ENCODE measurements around the gene BPIFB1. TPM values are rescaled to one million over a fixed set of nuclear protein-coding genes. Genes with fewer than 3 reads are reported as not detected.

The BPIFB1 gene
- total and polyA plus RNA-seq, 2 experiments from 2014 or later = not detected

DNA sequence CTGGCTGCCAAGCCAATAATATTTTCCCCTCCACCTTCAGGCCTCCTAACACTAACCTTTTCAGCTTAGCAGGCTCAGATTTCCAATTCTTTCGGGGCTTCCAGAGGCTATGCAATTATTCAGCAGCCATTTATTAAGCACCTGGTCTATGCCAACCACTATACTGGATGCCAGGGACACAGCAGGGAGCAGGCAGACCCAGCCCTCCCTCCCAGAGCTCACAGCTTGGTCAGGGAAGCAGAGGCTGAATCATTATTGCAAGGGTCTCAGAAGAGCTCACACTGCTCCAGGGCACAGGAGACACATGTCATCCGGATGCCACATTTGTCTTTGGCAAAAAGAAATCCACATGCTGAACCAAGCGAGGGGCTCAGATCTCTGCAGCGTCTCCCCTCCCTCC, 1.3 kb downstream of the BPIFB1 start:
- H4K20me1 ChIP-seq (ENCODE audit: insufficient read depth) = no peaks in the 10 kb centered on the region
- H2AFZ ChIP-seq = no peak overlapping the region
- DNase-seq = no peak
- H3K27me3 ChIP-seq (replicated peaks; ENCODE audit: insufficient read depth) = peaks cover 44% of the 10 kb centered on the region
- no peak overlapping the region for H3K4me3 ChIP-seq
- H3K9ac ChIP-seq = no peak overlapping the region
- no peaks in the 10 kb centered on the region for H3K79me2 ChIP-seq (ENCODE audit: insufficient read depth)
- TF ChIP-seq EZH2phosphoT487 (IDR thresholded peaks at IDR 0.05; ENCODE audit: insufficient read depth, low read depth) (no peak), EZH2 (IDR thresholded peaks at IDR 0.05; ENCODE audit: insufficient read depth, poor library complexity, severe bottlenecking) (no peak)
- no peaks in the 10 kb centered on the region for H3K36me3 ChIP-seq (ENCODE audit: low read depth)
- H3K27ac ChIP-seq = no peak overlapping the region
- 2 to 4% methylated on average over 4 of the region's 4 CpGs for WGBS, 2 experiments (ENCODE audit: low coverage in 1 of 2, low lambda C conversion rate in 2 of 2, missing lambda C conversion rate in 2 of 2)
- H3K4me1 ChIP-seq (ENCODE audit: insufficient read depth) = no peaks in the 10 kb centered on the region
- H3K4me2 ChIP-seq (ENCODE audit: unreplicated experiment) = no peak overlapping the region
- in situ Hi-C loops (cut with MboI) = no loop called here
- H3F3A ChIP-seq (ENCODE audit: insufficient read depth) = no peaks in the 10 kb centered on the region
- H3K9me3 ChIP-seq (ENCODE audit: low read depth) = no peaks in the 10 kb centered on the region
- H3K9me2 ChIP-seq (ENCODE audit: insufficient read depth) = no peaks in the 10 kb centered on the region

DNA sequence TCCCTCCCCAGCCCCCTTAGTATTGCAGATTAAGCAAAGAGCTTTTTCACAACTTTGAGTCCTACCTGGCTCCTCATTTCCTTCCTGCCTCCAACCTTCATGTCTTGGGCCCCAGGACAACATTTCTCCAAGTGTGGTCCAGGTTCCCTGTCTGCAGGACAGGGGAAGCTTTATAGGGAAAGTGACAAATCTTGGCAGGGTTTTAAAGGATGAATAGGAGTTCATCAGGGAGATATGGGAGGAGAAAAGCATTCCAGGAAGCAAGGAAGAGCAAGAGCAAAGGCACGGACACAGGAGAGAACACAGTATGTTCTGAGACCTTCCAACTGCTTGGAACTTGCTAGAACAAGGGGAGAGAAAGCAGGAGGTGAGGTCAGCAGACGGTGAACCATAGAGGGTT, 1.9 kb downstream of the BPIFB1 start:
- Histone ChIP-seq H2AFZ (no peak overlapping the region), H3K4me2 (ENCODE audit: unreplicated experiment) (no peak overlapping the region), H4K20me1 (ENCODE audit: insufficient read depth) (no peaks in the 10 kb centered on the region), H3K9me2 (ENCODE audit: insufficient read depth) (no peaks in the 10 kb centered on the region), H3F3A (ENCODE audit: insufficient read depth) (no peaks in the 10 kb centered on the region), H3K9me3 (ENCODE audit: low read depth) (no peaks in the 10 kb centered on the region), H3K27ac (no peak overlapping the region), H3K36me3 (ENCODE audit: low read depth) (no peaks in the 10 kb centered on the region), H3K4me3 (no peak overlapping the region), H3K4me1 (ENCODE audit: insufficient read depth) (no peaks in the 10 kb centered on the region), H3K27me3 (replicated peaks; ENCODE audit: insufficient read depth) (peaks cover 40% of the 10 kb centered on the region), H3K9ac (no peak overlapping the region), H3K79me2 (ENCODE audit: insufficient read depth) (no peaks in the 10 kb centered on the region)
- TF ChIP-seq EZH2phosphoT487 (IDR thresholded peaks at IDR 0.05; ENCODE audit: insufficient read depth, low read depth) = no peak
- in situ Hi-C loops (cut with MboI) = no loop called here
- WGBS, 2 experiments (ENCODE audit: low coverage in 1 of 2, low lambda C conversion rate in 2 of 2, missing lambda C conversion rate in 2 of 2) = 39 to 45% methylated on average over 2 of the region's 2 CpGs
- DNase-seq = no peak

DNA sequence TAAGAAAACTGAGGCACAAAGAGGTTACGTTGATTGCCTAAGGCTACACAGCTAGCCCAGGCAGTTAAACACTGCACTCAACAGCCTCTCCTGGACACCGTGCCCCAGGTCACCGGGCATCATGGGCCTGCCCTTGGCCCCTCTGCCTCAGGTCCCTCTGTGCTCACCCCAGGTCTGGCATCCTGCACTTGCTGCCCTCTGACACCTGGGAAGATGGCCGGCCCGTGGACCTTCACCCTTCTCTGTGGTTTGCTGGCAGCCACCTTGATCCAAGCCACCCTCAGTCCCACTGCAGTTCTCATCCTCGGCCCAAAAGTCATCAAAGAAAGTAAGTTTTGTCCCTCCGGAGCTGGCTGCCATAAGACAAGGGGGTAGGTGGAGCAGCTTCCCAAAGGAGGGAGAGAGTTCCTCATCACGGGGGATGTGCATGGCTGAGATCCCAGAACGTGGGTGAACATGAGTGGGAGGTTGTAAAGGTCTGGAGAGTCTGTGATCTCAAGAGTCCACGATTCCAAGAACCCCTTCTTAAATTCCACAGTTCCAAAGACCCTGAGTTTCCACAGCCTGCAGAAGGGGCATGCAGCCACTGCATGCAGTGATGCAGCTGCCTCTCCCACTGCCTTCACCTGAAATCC, 3.0 kb downstream of the BPIFB1 start:
- TF ChIP-seq EZH2phosphoT487 (IDR thresholded peaks at IDR 0.05; ENCODE audit: insufficient read depth, low read depth) (no peak), EZH2 (IDR thresholded peaks at IDR 0.05; ENCODE audit: insufficient read depth, poor library complexity, severe bottlenecking) (no peak)
- H3K36me3 ChIP-seq (ENCODE audit: low read depth) = no peaks in the 10 kb centered on the region
- no peak for DNase-seq
- peaks cover 40% of the 10 kb centered on the region for H3K27me3 ChIP-seq (replicated peaks; ENCODE audit: insufficient read depth)
- no peak overlapping the region for H3K27ac ChIP-seq
- H3K9me3 ChIP-seq (ENCODE audit: low read depth) = no peaks in the 10 kb centered on the region
- WGBS, 2 experiments (ENCODE audit: low coverage in 1 of 2, low lambda C conversion rate in 2 of 2, missing lambda C conversion rate in 2 of 2) = 31 to 39% methylated on average over 10 of the region's 10 CpGs
- in situ Hi-C loops (cut with MboI) = no loop called here
- H4K20me1 ChIP-seq (ENCODE audit: insufficient read depth) = no peaks in the 10 kb centered on the region
- no peaks in the 10 kb centered on the region for H3K4me1 ChIP-seq (ENCODE audit: insufficient read depth)
- H3F3A ChIP-seq (ENCODE audit: insufficient read depth) = no peaks in the 10 kb centered on the region
- no peak overlapping the region for H3K4me2 ChIP-seq (ENCODE audit: unreplicated experiment)
- H3K4me3 ChIP-seq = no peak overlapping the region
- no peak overlapping the region for H2AFZ ChIP-seq
- no peaks in the 10 kb centered on the region for H3K9me2 ChIP-seq (ENCODE audit: insufficient read depth)
- H3K9ac ChIP-seq = no peak overlapping the region
- no peaks in the 10 kb centered on the region for H3K79me2 ChIP-seq (ENCODE audit: insufficient read depth)

DNA sequence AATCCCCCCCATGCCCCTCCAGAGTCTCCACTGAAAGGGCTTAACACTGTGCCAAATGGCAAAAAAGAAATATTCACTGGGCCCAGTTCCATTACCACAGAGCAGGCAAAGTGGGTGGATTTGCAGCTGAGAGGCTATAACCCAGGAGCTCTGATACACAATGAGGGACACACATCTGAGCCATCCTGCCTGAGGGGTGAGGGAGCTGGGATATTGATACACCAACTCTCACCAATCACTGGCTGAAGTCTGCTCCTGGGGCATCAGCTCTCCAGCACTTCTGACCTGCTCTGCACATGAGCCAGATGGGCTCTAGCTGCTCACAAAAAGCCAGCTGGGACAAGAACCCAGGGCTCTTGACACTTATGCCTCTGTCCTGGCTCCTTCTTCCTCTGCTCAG, 4.9 kb downstream of the BPIFB1 start:
- Histone ChIP-seq H3K27ac (no peak overlapping the region), H3K4me3 (no peak overlapping the region), H3K9me3 (ENCODE audit: low read depth) (no peaks in the 10 kb centered on the region), H3F3A (ENCODE audit: insufficient read depth) (no peaks in the 10 kb centered on the region), H3K4me2 (ENCODE audit: unreplicated experiment) (no peak overlapping the region), H3K9me2 (ENCODE audit: insufficient read depth) (no peaks in the 10 kb centered on the region), H3K4me1 (ENCODE audit: insufficient read depth) (no peaks in the 10 kb centered on the region), H3K79me2 (ENCODE audit: insufficient read depth) (no peaks in the 10 kb centered on the region), H3K9ac (no peak overlapping the region), H4K20me1 (ENCODE audit: insufficient read depth) (no peaks in the 10 kb centered on the region), H2AFZ (no peak overlapping the region), H3K36me3 (ENCODE audit: low read depth) (no peaks in the 10 kb centered on the region), H3K27me3 (replicated peaks; ENCODE audit: insufficient read depth) (peaks cover 43% of the 10 kb centered on the region)
- DNase-seq = no peak
- in situ Hi-C loops (cut with MboI) = no loop called here
- no peak for TF ChIP-seq EZH2phosphoT487 (IDR thresholded peaks at IDR 0.05; ENCODE audit: insufficient read depth, low read depth)

DNA sequence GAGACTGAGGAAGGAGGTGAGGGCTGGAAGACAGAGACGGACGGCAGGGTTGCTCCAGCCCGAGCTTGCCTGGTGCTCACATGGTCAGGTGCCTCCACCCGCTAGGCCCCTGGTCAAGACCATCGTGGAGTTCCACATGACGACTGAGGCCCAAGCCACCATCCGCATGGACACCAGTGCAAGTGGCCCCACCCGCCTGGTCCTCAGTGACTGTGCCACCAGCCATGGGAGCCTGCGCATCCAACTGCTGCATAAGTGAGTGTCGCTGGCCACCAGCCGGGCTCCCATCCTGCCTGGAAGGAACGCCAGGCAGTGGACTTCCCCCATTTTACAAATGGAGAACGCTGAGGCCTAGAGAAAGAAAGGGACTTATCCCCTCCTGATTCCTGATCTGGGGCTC, 7.8 kb downstream of the BPIFB1 start:
- Histone ChIP-seq H3F3A (ENCODE audit: insufficient read depth) (no peaks in the 10 kb centered on the region), H3K4me2 (ENCODE audit: unreplicated experiment) (no peak overlapping the region)

More for the DNA sequence above, 7.8 kb downstream of the BPIFB1 start:
- in situ Hi-C loops (cut with MboI) = no loop called here
- H3K9me2 ChIP-seq (ENCODE audit: insufficient read depth) = no peaks in the 10 kb centered on the region
- H3K9ac ChIP-seq = no peak overlapping the region
- H3K27me3 ChIP-seq (replicated peaks; ENCODE audit: insufficient read depth) = peaks cover 41% of the 10 kb centered on the region
- H4K20me1 ChIP-seq (ENCODE audit: insufficient read depth) = no peaks in the 10 kb centered on the region
- H3K9me3 ChIP-seq (ENCODE audit: low read depth) = no peaks in the 10 kb centered on the region
- no peak overlapping the region for H3K4me3 ChIP-seq
- H3K36me3 ChIP-seq (ENCODE audit: low read depth) = no peaks in the 10 kb centered on the region
- no peaks in the 10 kb centered on the region for H3K4me1 ChIP-seq (ENCODE audit: insufficient read depth)
- TF ChIP-seq EZH2 (IDR thresholded peaks at IDR 0.05; ENCODE audit: insufficient read depth, poor library complexity, severe bottlenecking) (no peak), EZH2phosphoT487 (IDR thresholded peaks at IDR 0.05; ENCODE audit: insufficient read depth, low read depth) (no peak)
- no peak for DNase-seq
- no peaks in the 10 kb centered on the region for H3K79me2 ChIP-seq (ENCODE audit: insufficient read depth)
- H3K27ac ChIP-seq = no peak overlapping the region
- no peak overlapping the region for H2AFZ ChIP-seq
- WGBS, 2 experiments (ENCODE audit: low coverage in 1 of 2, low lambda C conversion rate in 2 of 2, missing lambda C conversion rate in 2 of 2) = 63 to 64% methylated on average over 13 of the region's 13 CpGs
